PC-3 (cell line): Measurements from ENCODE around the gene UNC5C. TPM values are rescaled to one million over a fixed set of nuclear protein-coding genes. Genes with fewer than 3 reads are reported as not detected.

Experiments used
- ATAC-seq: fragments of 200-7000 bp; cut with Tn5 transposase; 2 replicates; pipeline ENCODE4 v1.9.1; 2020; ENCODE audit warnings: mild to moderate bottlenecking, moderate library complexity
- BruUV-seq: library from RNA; stranded (reverse); fragments of 400-500 nt; replicated peaks from 2 replicates; lab custom pipeline; 2021; lab: Mats Ljungman, UMichigan
- CTCF ChIA-PET: fragments of 300-600 bp; sonication (Branson Sonifier 250); formaldehyde crosslinking; loops from one replicate; lab custom pipeline; 2022; ENCODE audit warnings: antibody characterized with exemption; lab: Charles Lee
- POLR2A ChIA-PET: fragments of 300-600 bp; sonication (Branson Sonifier 250); formaldehyde crosslinking; loops from one replicate; lab custom pipeline; 2022; ENCODE audit warnings: antibody characterized with exemption; ENCODE audit not compliant: unreplicated experiment; lab: Charles Lee
- DNase-seq: peaks from one replicate; pipeline ENCODE4 v3.0.0-alpha.2; 2015
- H2AFZ ChIP-seq: fragments of 300-600 bp; sonication (generic); 2 replicates; pipeline ENCODE4 v1.6.0; 2016; ENCODE audit warnings: antibody characterized with exemption, low read length
- H3F3A ChIP-seq: fragments of 300-600 bp; sonication (generic); one replicate; pipeline ENCODE4 v1.6.0; 2017; ENCODE audit warnings: antibody characterized with exemption, low read length, control low read depth, mild to moderate bottlenecking; ENCODE audit not compliant: unreplicated experiment
- H3K27ac ChIP-seq: fragments of 300-600 bp; sonication (generic); 2 replicates; pipeline ENCODE4 v1.5.1; 2016; ENCODE audit warnings: mild to moderate bottlenecking, low read length
- H3K27me3 ChIP-seq: fragments of 300-600 bp; sonication (generic); 2 replicates; pipeline ENCODE4 v1.6.1; 2016; ENCODE audit warnings: low read length, mixed read lengths
- H3K36me3 ChIP-seq: fragments of 300-600 bp; sonication (generic); 2 replicates; pipeline ENCODE4 v1.6.1; 2016; ENCODE audit warnings: low read depth, mixed run types, low read length, mixed read lengths
- H3K4me1 ChIP-seq: fragments of 300-600 bp; sonication (generic); 2 replicates; pipeline ENCODE4 v1.5.1; 2016; ENCODE audit warnings: low read length; ENCODE audit not compliant: insufficient read depth
- H3K4me2 ChIP-seq: fragments of 300-600 bp; sonication (generic); 2 replicates; pipeline ENCODE4 v1.6.0; 2016; ENCODE audit warnings: low read length
- H3K4me3 ChIP-seq: fragments of 300-600 bp; sonication (generic); 2 replicates; pipeline ENCODE4 v1.5.1; 2016; ENCODE audit warnings: mild to moderate bottlenecking, low read length, mixed read lengths
- H3K79me2 ChIP-seq: fragments of 300-600 bp; sonication (generic); 2 replicates; pipeline ENCODE4 v1.6.1; 2017; ENCODE audit warnings: low read length, mixed read lengths
- H3K9ac ChIP-seq: fragments of 300-600 bp; sonication (generic); 2 replicates; pipeline ENCODE4 v1.6.0; 2016; ENCODE audit warnings: mild to moderate bottlenecking, low read length
- H3K9me2 ChIP-seq: fragments of 300-600 bp; sonication (generic); replicated peaks from 2 replicates; pipeline ENCODE4 v1.6.1; 2016; ENCODE audit warnings: mixed run types, low read length, mixed read lengths
- H3K9me3 ChIP-seq: fragments of 300-600 bp; sonication (generic); 2 replicates; pipeline ENCODE4 v1.6.1; 2016; ENCODE audit warnings: low read length, mixed read lengths
- H4K20me1 ChIP-seq: fragments of 300-600 bp; sonication (generic); 2 replicates; pipeline ENCODE4 v1.6.1; 2016; ENCODE audit warnings: low read length, mixed read lengths
- CTCF ChIP-seq: fragments of 300-600 bp; sonication (generic); conservative IDR thresholded peaks from 2 replicates; pipeline ENCODE4 v1.5.1; 2017; ENCODE audit warnings: antibody characterized with exemption, low read depth, mild to moderate bottlenecking, low read length
- EZH2 ChIP-seq: fragments of 300-600 bp; sonication (generic); IDR thresholded peaks from one replicate; pipeline ENCODE4 v1.6.1; 2017; ENCODE audit warnings: antibody characterized with exemption, mild to moderate bottlenecking, low read length; ENCODE audit not compliant: unreplicated experiment
- EZH2phosphoT487 ChIP-seq: fragments of 300-600 bp; sonication (generic); IDR thresholded peaks from 2 replicates; pipeline ENCODE4 v1.6.1; 2018; ENCODE audit warnings: mild to moderate bottlenecking, antibody characterized with exemption, low read length, borderline replicate concordance
- intact Hi-C: fragments of 100-400 bp; cut with micrococcal nuclease; formaldehyde crosslinking; loops from 2 replicates; pipeline ENCODE4 v1.9.0; 2023
- total RNA-seq: library from RNA; depleted of rRNA; stranded (reverse); fragments of >200 nt; gene quantifications from 2 replicates; pipeline ENCODE4 v1.2.3, GENCODE V29; 2014

The UNC5C gene
- total RNA-seq, 1 experiment from 2014 or later = not detected

- no peak for DNase-seq
- no peaks in the 10 kb centered on the region for H3K9me3 ChIP-seq
- H3K4me3 ChIP-seq = no peak overlapping the region
- BruUV-seq = no TSS peak
- H3K4me1 ChIP-seq = no peaks in the 10 kb centered on the region
- POLR2A ChIA-PET = no interaction called here
- H3K27ac ChIP-seq = no peak overlapping the region
- TF ChIP-seq EZH2phosphoT487 (no peak), EZH2 (no peak), CTCF (no peak)
- intact Hi-C loops = loop anchor here (10.0 kb wide), 2 partner anchors 376 to 814 kb away; no protein-coding TSS in a partner anchor
- no peak for ATAC-seq
- no peaks in the 10 kb centered on the region for H3K36me3 ChIP-seq
- no peak overlapping the region for H2AFZ ChIP-seq
- H3F3A ChIP-seq = no peaks in the 10 kb centered on the region
- H3K4me2 ChIP-seq = no peak overlapping the region
- H4K20me1 ChIP-seq = no peaks in the 10 kb centered on the region
- H3K9ac ChIP-seq = no peak overlapping the region
- no peaks in the 10 kb centered on the region for H3K79me2 ChIP-seq
- no peaks in the 10 kb centered on the region for H3K9me2 ChIP-seq
- CTCF ChIA-PET = no interaction called here
- 0 out of 2 replicates have a peak, but pooled peaks cover 3% of the 10 kb centered on the region for H3K27me3 ChIP-seq
Observed at GRCh38 chr4:95541094-95541493, 7.7 kb downstream of the UNC5C start.

GRCh38 chr4:95540227-95540626, 8.5 kb downstream of the UNC5C start:
- TF ChIP-seq CTCF (no peak), EZH2phosphoT487 (no peak), EZH2 (no peak)
- Histone ChIP-seq H3K27me3 (no peaks in the 10 kb centered on the region), H3K9ac (no peak overlapping the region), H3K4me3 (no peak overlapping the region), H3K4me1 (no peaks in the 10 kb centered on the region), H3K9me2 (no peaks in the 10 kb centered on the region), H4K20me1 (no peaks in the 10 kb centered on the region), H3K79me2 (no peaks in the 10 kb centered on the region), H3K9me3 (no peaks in the 10 kb centered on the region), H3F3A (no peaks in the 10 kb centered on the region), H3K4me2 (no peak overlapping the region), H3K36me3 (no peaks in the 10 kb centered on the region), H2AFZ (no peak overlapping the region), H3K27ac (no peak overlapping the region)
- CTCF ChIA-PET = no interaction called here
- ATAC-seq (no peak), DNase-seq (no peak)
- BruUV-seq = no TSS peak
- POLR2A ChIA-PET = no interaction called here
- intact Hi-C loops = loop anchor here (10.0 kb wide), 2 partner anchors 375 to 815 kb away; no protein-coding TSS in a partner anchor

- Histone ChIP-seq H4K20me1 (no peaks in the 10 kb centered on the region), H3K4me2 (no peak overlapping the region)
- intact Hi-C loops = no loop called here
Observed at GRCh38 chr4:95539106-95539505, 9.7 kb downstream of the UNC5C start.

More at GRCh38 chr4:95539106-95539505, 9.7 kb downstream of the UNC5C start:
- no peaks in the 10 kb centered on the region for H3K9me2 ChIP-seq
- no peak for DNase-seq
- no peaks in the 10 kb centered on the region for H3K79me2 ChIP-seq
- H3F3A ChIP-seq = no peaks in the 10 kb centered on the region
- no peaks in the 10 kb centered on the region for H3K9me3 ChIP-seq
- no peak overlapping the region for H3K4me3 ChIP-seq
- H3K27ac ChIP-seq = no peak overlapping the region
- POLR2A ChIA-PET = no interaction called here
- no peak overlapping the region for H3K9ac ChIP-seq
- no TSS peak for BruUV-seq
- H3K27me3 ChIP-seq = no peaks in the 10 kb centered on the region
- no peak for ATAC-seq
- CTCF ChIA-PET = no interaction called here
- no peak overlapping the region for H2AFZ ChIP-seq
- H3K4me1 ChIP-seq = peaks cover 1% of the 10 kb centered on the region; the same call in 1 of the 2 replicates
- no peak for TF ChIP-seq EZH2
- TF ChIP-seq CTCF = no peak
- no peak for TF ChIP-seq EZH2phosphoT487
- no peaks in the 10 kb centered on the region for H3K36me3 ChIP-seq
